ENCODE results near the gene OR52N5.
A peak's percentile ranks its signal among the peaks of the same experiment; 100 is the strongest.

Gene OR52N5

DNA sequence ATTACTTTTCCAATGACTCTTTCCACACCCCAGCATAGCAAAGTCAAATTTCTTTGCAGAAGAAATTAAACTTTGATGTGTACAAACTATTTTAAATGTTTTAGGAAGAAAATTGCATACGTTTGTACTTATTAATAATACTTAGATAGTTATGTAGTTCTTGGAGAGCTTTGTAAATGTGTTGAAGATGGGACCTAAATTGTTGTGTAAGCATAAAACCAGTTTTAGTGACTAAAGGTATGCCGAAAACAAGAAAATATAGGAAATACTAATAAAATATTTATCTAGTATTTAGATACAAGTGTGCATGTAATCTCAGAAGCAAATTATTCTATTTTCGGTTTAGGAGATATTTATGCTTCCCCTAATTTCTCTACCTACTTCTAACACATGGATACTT lies 33.3 kb downstream of the OR52N5 start:
- Histone ChIP-seq H3K4me1 (ENCODE audit: insufficient read depth, poor library complexity, severe bottlenecking) (no peaks in the 10 kb centered on the region), H3K4me3 (ENCODE audit: severe bottlenecking) (no peak overlapping the region), H3K27me3 (ENCODE audit: insufficient read depth, poor library complexity, severe bottlenecking) (no peaks in the 10 kb centered on the region), H3K36me3 (ENCODE audit: low read depth) (no peaks in the 10 kb centered on the region; the same call in 1 of the 2 replicates), H3K9me3 (ENCODE audit: severe bottlenecking) (no peaks in the 10 kb centered on the region), H3K27ac (ENCODE audit: poor library complexity, severe bottlenecking) (no peak overlapping the region)
- TF ChIP-seq CTCF (IDR thresholded peaks at IDR 0.05; ENCODE audit: poor library complexity, severe bottlenecking): no peak
- ATAC-seq (ENCODE audit: low read depth) (no peak), DNase-seq (ENCODE audit: low spot score) (no peak)

- no peak for ATAC-seq (ENCODE audit: low read depth)
- no peak overlapping the region for H3K27ac ChIP-seq (ENCODE audit: poor library complexity, severe bottlenecking)
- no peak overlapping the region for H3K4me3 ChIP-seq (ENCODE audit: severe bottlenecking)
- no peaks in the 10 kb centered on the region for H3K4me1 ChIP-seq (ENCODE audit: insufficient read depth, poor library complexity, severe bottlenecking)
- no peak for DNase-seq (ENCODE audit: low spot score)
- H3K36me3 ChIP-seq (ENCODE audit: low read depth): no peaks in the 10 kb centered on the region; the same call in 1 of the 2 replicates
- peaks cover 18% of the 10 kb centered on the region for H3K27me3 ChIP-seq (ENCODE audit: insufficient read depth, poor library complexity, severe bottlenecking)
- no peaks in the 10 kb centered on the region for H3K9me3 ChIP-seq (ENCODE audit: severe bottlenecking)
- no peak for TF ChIP-seq CTCF (IDR thresholded peaks at IDR 0.05; ENCODE audit: poor library complexity, severe bottlenecking)
Observed at GRCh38 chr11:5746614-5747013, 36.5 kb downstream of the OR52N5 start.

DNA sequence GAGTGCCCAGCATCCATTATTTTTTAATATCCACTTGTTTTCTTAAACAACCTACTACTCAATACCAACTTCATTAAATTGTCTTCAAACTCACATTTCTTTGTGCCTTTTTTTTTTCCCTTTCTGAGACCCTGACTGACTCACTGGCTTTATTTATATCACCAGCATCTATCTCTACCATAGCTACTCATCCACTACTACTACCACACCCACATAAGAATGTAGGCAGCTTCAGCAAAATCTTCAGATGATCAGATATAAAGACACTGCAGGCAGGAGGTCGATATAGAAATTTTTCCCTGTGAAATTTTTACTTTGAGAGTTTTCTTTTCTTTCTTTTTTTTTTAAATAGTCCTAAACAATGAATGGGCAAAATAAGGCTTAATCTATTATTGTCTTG lies 44.7 kb downstream of the OR52N5 start:
- Histone ChIP-seq H3K4me1 (ENCODE audit: insufficient read depth, poor library complexity, severe bottlenecking) (no peaks in the 10 kb centered on the region), H3K27ac (ENCODE audit: poor library complexity, severe bottlenecking) (no peak overlapping the region)

DNA sequence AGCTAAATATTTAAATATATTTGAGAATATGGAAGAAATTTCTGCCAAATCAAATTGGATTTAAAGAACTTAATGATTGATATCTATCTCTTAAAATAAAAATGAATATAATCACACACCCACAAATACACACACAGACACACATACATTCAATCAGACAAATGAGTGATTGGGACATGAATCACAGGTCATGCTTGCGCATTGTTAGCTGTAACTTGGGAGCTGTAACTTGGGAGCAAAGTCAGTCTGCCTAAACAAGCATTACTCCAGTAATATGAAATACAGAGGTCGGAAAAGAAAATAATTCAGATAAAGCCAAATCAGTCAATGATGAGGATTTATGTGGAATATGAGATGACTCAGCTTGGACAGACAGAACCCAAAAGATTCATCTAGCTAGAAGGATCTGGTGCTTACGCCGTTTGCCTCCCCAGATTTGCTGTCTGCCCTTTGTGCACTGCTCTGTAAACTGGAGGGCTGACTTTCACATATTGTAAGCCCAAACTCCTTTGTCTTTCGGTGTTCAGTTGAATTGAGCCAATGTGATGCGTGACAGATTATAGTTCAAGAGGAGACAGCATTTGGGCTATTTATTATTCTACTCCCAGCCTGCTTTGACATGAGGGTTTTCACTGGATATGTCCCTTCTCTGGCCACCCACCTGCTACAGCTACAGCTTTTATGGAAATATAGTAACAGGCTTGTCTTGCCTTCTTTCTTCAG lies 45.3 kb downstream of the OR52N5 start:
- no peak for TF ChIP-seq CTCF (IDR thresholded peaks at IDR 0.05; ENCODE audit: poor library complexity, severe bottlenecking)
- ATAC-seq (ENCODE audit: low read depth) (no peak), DNase-seq (ENCODE audit: low spot score) (no peak)
- Histone ChIP-seq H3K27me3 (ENCODE audit: insufficient read depth, poor library complexity, severe bottlenecking) (peaks cover 9% of the 10 kb centered on the region), H3K4me3 (ENCODE audit: severe bottlenecking) (no peak overlapping the region), H3K27ac (ENCODE audit: poor library complexity, severe bottlenecking) (no peak overlapping the region), H3K9me3 (ENCODE audit: severe bottlenecking) (no peaks in the 10 kb centered on the region), H3K4me1 (ENCODE audit: insufficient read depth, poor library complexity, severe bottlenecking) (no peaks in the 10 kb centered on the region), H3K36me3 (ENCODE audit: low read depth) (no peaks in the 10 kb centered on the region)

More for the DNA sequence above, 44.7 kb downstream of the OR52N5 start:
- ATAC-seq (ENCODE audit: low read depth): no peak
- TF ChIP-seq CTCF (IDR thresholded peaks at IDR 0.05; ENCODE audit: poor library complexity, severe bottlenecking): no peak
- Histone ChIP-seq H3K9me3 (ENCODE audit: severe bottlenecking) (no peaks in the 10 kb centered on the region), H3K27me3 (ENCODE audit: insufficient read depth, poor library complexity, severe bottlenecking) (peaks cover 15% of the 10 kb centered on the region), H3K4me3 (ENCODE audit: severe bottlenecking) (no peak overlapping the region), H3K36me3 (ENCODE audit: low read depth) (no peaks in the 10 kb centered on the region)
- no peak for DNase-seq (ENCODE audit: low spot score)

- H3K4me1 ChIP-seq (ENCODE audit: insufficient read depth, poor library complexity, severe bottlenecking): no peaks in the 10 kb centered on the region
- no peak for TF ChIP-seq CTCF (IDR thresholded peaks at IDR 0.05; ENCODE audit: poor library complexity, severe bottlenecking)
- peak; percentile 25; the same call in 1 of the 3 replicates for ATAC-seq (ENCODE audit: low read depth)
Observed at GRCh38 chr11:5737091-5737490, 46.1 kb downstream of the OR52N5 start.

More at GRCh38 chr11:5737091-5737490, 46.1 kb downstream of the OR52N5 start:
- H3K4me3 ChIP-seq (ENCODE audit: severe bottlenecking): no peak overlapping the region
- H3K9me3 ChIP-seq (ENCODE audit: severe bottlenecking): no peaks in the 10 kb centered on the region
- H3K27me3 ChIP-seq (ENCODE audit: insufficient read depth, poor library complexity, severe bottlenecking): peaks cover 2% of the 10 kb centered on the region
- no peaks in the 10 kb centered on the region for H3K36me3 ChIP-seq (ENCODE audit: low read depth)
- DNase-seq (ENCODE audit: low spot score): no peak
- H3K27ac ChIP-seq (ENCODE audit: poor library complexity, severe bottlenecking): no peak overlapping the region
